ENCODE measurements around the gene ECT2L.

- no peak for TF ChIP-seq CTCF (conservative IDR thresholded peaks at IDR 0.05 in 1 of 2, IDR thresholded peaks at IDR 0.05 in 1 of 2; ENCODE audit: low read depth in 1 of 2, low read length in 2 of 2)
- TF ChIP-seq EZH2 (IDR thresholded peaks at IDR 0.05; ENCODE audit: low read length, missing control alignments) = no peak
These were observed 61.9 kb downstream of the ECT2L start for GRCh38 chr6:138857775-138858174.
